Glutamatergic neuron (in vitro differentiated cells): Measurements from ENCODE around the gene CACNA2D1. TPM values are rescaled to one million over a fixed set of nuclear protein-coding genes. Genes with fewer than 3 reads are reported as not detected.
A peak's percentile ranks its signal among the peaks of the same experiment; 100 is the strongest.

Experiments
- DNase-seq: peaks from one replicate; pipeline ENCODE4 v3.0.0; 2022
- H3K27ac Mint-ChIP-seq: one replicate; pipeline ENCODE4 v1.8.0; 2020; ENCODE audit warnings: mild to moderate bottlenecking, mixed read lengths, inconsistent platforms; ENCODE audit not compliant: unreplicated experiment
- H3K27me3 Mint-ChIP-seq: one replicate; pipeline ENCODE4 v1.8.0; 2020; ENCODE audit warnings: mild to moderate bottlenecking, moderate library complexity, mixed read lengths, inconsistent platforms; ENCODE audit not compliant: unreplicated experiment
- H3K36me3 Mint-ChIP-seq: one replicate; pipeline ENCODE4 v1.8.0; 2020; ENCODE audit warnings: mild to moderate bottlenecking, mixed read lengths, inconsistent platforms; ENCODE audit not compliant: unreplicated experiment
- H3K4me1 Mint-ChIP-seq: one replicate; pipeline ENCODE4 v1.8.0; 2020; ENCODE audit warnings: mild to moderate bottlenecking, low read depth, mixed read lengths, inconsistent platforms; ENCODE audit not compliant: unreplicated experiment
- H3K4me3 Mint-ChIP-seq: one replicate; pipeline ENCODE4 v1.8.0; 2020; ENCODE audit warnings: mild to moderate bottlenecking, mixed read lengths, inconsistent platforms; ENCODE audit not compliant: unreplicated experiment
- H3K9me3 Mint-ChIP-seq: one replicate; pipeline ENCODE4 v1.8.0; 2020; ENCODE audit warnings: mild to moderate bottlenecking, moderate library complexity, mixed read lengths, inconsistent platforms; ENCODE audit not compliant: unreplicated experiment
- total RNA-seq: library from RNA; stranded (reverse); fragmentation: NEBNext Ultra II Directional; extraction: Animal tissue kit (Norgen Biotek cat#: 25700); gene quantifications from one replicate; pipeline ENCODE4 v1.2.1, GENCODE V29; 2021; ENCODE audit not compliant: unreplicated experiment
- TF ChIP-seq, protein P1 (sequence below): fragments of 200-600 bp; sonication (generic); IDR thresholded peaks from one replicate; pipeline ENCODE4 v1.5.0; 2021; ENCODE audit not compliant: partially characterized antibody, unreplicated experiment

CACNA2D1 gene
- total RNA-seq, 1 donor from 2014 or later = 258 TPM

DNA sequence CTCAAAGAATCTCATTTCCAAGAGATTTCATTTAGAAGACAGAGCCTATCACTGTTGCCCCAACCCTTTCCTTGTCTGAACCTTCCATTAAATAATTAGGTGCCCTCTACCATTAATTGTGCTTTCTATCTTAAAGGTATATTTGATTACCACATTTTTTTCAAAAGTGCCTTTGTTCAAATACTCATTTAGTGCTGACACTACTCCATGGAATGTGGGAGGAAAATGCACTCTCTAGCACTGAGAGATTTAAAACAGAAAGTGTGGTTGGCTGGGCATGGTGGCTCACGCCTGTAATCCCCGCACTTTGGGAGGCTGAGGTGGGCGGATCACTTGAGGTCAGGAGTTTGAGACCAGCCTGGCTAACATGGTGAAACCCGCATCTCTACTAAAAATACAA is 119.8 kb downstream of the CACNA2D1 start:
- H3K27ac Mint-ChIP-seq = no peak overlapping the region
- H3K9me3 Mint-ChIP-seq = peaks cover 3% of the 10 kb centered on the region
- no peak for DNase-seq
- H3K27me3 Mint-ChIP-seq = peaks cover 1% of the 10 kb centered on the region
- TF ChIP-seq, protein P1, sequence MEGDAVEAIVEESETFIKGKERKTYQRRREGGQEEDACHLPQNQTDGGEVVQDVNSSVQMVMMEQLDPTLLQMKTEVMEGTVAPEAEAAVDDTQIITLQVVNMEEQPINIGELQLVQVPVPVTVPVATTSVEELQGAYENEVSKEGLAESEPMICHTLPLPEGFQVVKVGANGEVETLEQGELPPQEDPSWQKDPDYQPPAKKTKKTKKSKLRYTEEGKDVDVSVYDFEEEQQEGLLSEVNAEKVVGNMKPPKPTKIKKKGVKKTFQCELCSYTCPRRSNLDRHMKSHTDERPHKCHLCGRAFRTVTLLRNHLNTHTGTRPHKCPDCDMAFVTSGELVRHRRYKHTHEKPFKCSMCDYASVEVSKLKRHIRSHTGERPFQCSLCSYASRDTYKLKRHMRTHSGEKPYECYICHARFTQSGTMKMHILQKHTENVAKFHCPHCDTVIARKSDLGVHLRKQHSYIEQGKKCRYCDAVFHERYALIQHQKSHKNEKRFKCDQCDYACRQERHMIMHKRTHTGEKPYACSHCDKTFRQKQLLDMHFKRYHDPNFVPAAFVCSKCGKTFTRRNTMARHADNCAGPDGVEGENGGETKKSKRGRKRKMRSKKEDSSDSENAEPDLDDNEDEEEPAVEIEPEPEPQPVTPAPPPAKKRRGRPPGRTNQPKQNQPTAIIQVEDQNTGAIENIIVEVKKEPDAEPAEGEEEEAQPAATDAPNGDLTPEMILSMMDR = no peak
- peaks cover 4% of the 10 kb centered on the region for H3K36me3 Mint-ChIP-seq
- no peak overlapping the region for H3K4me3 Mint-ChIP-seq
- H3K4me1 Mint-ChIP-seq = peaks cover 16% of the 10 kb centered on the region

DNA sequence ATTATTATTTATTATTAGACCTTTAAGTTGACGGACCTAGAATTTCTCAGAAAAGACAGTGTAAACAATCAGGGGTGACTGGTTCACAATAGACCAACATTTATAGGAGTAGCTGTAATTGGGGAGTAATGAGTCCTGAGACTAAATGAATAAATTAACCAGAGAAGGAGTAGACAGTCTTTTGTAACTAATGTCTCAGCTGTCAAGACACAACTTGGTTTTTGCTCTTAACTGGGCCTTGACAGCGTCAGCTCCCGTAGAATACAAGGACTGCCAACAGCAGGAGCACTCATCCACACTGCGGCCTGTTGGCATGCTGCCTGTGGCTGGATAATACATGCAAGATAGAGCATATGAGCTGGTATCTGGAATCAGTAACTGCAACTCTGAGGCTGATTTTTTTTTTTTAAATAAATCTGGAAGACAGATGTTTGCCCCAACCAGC is 123.9 kb downstream of the CACNA2D1 start:
- H3K27me3 Mint-ChIP-seq = peaks cover 5% of the 10 kb centered on the region
- no peak overlapping the region for H3K4me3 Mint-ChIP-seq
- peak; percentile 43 for DNase-seq
- peaks cover 4% of the 10 kb centered on the region for H3K36me3 Mint-ChIP-seq
- TF ChIP-seq, protein P1 = no peak
- peak overlapping the region; percentile 86 for H3K27ac Mint-ChIP-seq
- peaks cover 30% of the 10 kb centered on the region for H3K4me1 Mint-ChIP-seq
- peaks cover 2% of the 10 kb centered on the region for H3K9me3 Mint-ChIP-seq

- Mint-ChIP-seq H3K4me1 (peaks cover 30% of the 10 kb centered on the region), H3K27ac (no peak overlapping the region), H3K36me3 (peaks cover 4% of the 10 kb centered on the region), H3K27me3 (peaks cover 5% of the 10 kb centered on the region), H3K4me3 (no peak overlapping the region), H3K9me3 (peaks cover 2% of the 10 kb centered on the region)
- TF ChIP-seq, protein P1 = no peak
- no peak for DNase-seq
Observed at GRCh38 chr7:82318786-82319185, 124.8 kb downstream of the CACNA2D1 start.

DNA sequence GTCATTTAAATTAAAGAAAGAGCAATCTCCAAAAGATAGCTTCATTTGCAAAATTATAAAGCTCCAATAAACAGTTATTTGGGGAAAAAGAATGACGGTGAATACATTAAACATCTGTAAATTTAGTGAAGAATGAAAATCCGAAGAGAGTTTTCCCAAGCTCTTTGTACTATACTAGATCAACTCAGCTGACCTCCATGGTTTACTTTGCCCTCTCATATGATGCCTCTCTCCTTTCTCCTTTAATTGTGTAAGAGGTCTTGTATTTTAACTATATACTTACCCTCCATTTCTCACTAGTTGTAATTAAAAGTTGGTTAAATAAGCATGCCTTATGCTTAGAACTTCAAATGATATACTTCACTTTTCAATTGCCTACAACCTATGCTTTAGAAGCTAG is 125.8 kb downstream of the CACNA2D1 start:
- H3K9me3 Mint-ChIP-seq = no peaks in the 10 kb centered on the region
- H3K4me1 Mint-ChIP-seq = peaks cover 32% of the 10 kb centered on the region
- DNase-seq = no peak
- H3K27me3 Mint-ChIP-seq = peaks cover 5% of the 10 kb centered on the region
- H3K36me3 Mint-ChIP-seq = peaks cover 4% of the 10 kb centered on the region
- no peak overlapping the region for H3K4me3 Mint-ChIP-seq
- TF ChIP-seq, protein P1 = no peak
- H3K27ac Mint-ChIP-seq = peak overlapping the region; percentile 54

- peaks cover 4% of the 10 kb centered on the region for H3K36me3 Mint-ChIP-seq
- TF ChIP-seq, protein P1 = no peak
- H3K4me1 Mint-ChIP-seq = peaks cover 33% of the 10 kb centered on the region
- peaks cover 5% of the 10 kb centered on the region for H3K27me3 Mint-ChIP-seq
- H3K9me3 Mint-ChIP-seq = no peaks in the 10 kb centered on the region
- H3K27ac Mint-ChIP-seq = peak overlapping the region; percentile 54
- no peak for DNase-seq
- H3K4me3 Mint-ChIP-seq = no peak overlapping the region
Observed at GRCh38 chr7:82317257-82317721, 126.3 kb downstream of the CACNA2D1 start.
